ENCODE results near the gene SLC25A43.

DNA sequence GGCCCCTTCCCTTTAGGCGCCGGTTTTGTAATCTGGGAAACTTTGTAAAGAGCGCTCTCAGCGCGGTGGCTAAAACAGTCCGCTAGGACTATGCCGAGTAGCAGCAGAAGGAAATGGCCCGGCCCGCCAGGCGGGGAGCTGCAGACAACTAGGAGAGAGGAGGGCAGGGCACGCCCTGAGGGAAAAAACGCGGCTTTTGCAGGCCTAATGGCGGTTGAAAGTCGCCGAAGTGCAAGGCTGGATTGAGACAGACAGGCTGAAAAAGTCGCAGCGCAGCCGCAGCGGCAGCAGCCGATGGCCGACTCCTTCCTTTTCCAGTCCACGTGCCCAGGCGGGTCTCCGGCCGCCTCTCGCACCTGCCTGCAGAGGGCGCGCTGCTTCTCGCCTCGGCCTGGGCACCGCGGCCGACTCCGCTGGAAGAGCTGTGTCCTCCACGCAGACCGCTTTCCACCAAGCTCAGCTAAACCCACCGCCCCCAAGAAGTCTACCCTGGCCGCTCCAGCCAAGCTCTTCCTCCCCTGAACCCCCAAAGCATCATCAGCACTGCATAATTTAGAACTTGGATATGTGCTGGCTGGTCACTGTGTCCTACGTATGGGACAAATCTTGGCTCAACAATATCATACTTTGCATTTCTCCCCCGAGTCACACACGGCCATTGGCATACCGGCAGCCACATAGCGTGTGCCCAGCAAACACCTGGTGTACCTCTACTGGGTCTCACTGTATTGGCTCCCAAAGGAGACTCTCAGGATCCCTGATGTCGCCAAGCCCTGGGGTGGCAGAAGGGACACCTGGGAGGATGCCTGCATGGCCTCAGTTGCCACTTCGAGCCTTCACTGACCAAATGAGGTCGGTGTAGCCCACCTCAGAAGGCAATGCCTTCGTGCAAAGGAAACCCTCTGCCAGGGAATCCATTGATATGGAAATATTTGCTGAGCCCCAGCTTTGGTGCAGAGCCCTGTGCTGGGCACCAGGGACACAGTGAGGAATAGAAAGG is 83.6 kb downstream of the SLC25A43 start:
- TF ChIP-seq, protein P1, sequence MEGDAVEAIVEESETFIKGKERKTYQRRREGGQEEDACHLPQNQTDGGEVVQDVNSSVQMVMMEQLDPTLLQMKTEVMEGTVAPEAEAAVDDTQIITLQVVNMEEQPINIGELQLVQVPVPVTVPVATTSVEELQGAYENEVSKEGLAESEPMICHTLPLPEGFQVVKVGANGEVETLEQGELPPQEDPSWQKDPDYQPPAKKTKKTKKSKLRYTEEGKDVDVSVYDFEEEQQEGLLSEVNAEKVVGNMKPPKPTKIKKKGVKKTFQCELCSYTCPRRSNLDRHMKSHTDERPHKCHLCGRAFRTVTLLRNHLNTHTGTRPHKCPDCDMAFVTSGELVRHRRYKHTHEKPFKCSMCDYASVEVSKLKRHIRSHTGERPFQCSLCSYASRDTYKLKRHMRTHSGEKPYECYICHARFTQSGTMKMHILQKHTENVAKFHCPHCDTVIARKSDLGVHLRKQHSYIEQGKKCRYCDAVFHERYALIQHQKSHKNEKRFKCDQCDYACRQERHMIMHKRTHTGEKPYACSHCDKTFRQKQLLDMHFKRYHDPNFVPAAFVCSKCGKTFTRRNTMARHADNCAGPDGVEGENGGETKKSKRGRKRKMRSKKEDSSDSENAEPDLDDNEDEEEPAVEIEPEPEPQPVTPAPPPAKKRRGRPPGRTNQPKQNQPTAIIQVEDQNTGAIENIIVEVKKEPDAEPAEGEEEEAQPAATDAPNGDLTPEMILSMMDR (IDR thresholded peaks at IDR 0.05) = peak; percentile 38 to 50 (median 42)
- TF ChIP-seq POLR2A (IDR thresholded peaks at IDR 0.05) = no peak

Measured in uterus (tissue), 2 donors.